ENCODE results near the gene IFFO2.

Gene IFFO2

DNA sequence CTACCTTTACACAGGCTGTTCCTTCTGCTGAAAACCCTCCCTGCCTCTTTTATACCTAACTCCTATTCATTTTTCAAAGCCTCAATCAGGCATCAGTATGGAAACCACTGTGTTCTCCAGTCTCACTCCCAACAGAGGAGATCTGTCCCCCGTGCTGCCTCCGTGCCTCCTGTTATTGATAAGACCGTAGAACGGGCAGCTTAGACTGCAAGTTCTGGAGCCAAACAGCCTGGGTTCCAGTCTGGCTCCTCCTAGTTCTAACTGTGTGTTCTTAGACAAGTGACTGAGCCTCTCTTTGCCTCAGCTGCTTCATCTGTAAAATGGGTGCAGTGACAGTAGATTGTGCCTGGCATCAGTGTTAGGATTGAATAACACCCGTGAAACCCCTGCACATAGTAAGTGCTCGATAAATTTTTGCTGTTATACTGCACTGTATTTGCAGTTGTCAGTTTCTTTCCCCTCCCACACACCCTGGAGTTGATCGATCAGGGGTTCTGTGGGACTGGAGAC lies 17.0 kb upstream of the IFFO2 start:
- no peak for TF ChIP-seq TOX (CRISPR knock-in tag; IDR thresholded peaks at IDR 0.05; ENCODE audit: borderline replicate concordance)
- ATAC-seq = no peak

- ATAC-seq = no peak
- TF ChIP-seq ISL1 (CRISPR knock-in tag; IDR thresholded peaks at IDR 0.05) = no peak
- no peak for TF ChIP-seq ZNF8 (CRISPR knock-in tag; IDR thresholded peaks at IDR 0.05)
- no peak for TF ChIP-seq SNAI2 (CRISPR knock-in tag; IDR thresholded peaks at IDR 0.05)
- TF ChIP-seq, protein P1, sequence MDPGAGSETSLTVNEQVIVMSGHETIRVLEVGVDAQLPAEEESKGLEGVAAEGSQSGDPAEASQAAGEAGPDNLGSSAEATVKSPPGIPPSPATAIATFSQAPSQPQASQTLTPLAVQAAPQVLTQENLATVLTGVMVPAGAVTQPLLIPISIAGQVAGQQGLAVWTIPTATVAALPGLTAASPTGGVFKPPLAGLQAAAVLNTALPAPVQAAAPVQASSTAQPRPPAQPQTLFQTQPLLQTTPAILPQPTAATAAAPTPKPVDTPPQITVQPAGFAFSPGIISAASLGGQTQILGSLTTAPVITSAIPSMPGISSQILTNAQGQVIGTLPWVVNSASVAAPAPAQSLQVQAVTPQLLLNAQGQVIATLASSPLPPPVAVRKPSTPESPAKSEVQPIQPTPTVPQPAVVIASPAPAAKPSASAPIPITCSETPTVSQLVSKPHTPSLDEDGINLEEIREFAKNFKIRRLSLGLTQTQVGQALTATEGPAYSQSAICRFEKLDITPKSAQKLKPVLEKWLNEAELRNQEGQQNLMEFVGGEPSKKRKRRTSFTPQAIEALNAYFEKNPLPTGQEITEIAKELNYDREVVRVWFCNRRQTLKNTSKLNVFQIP (CRISPR knock-in tag; IDR thresholded peaks at IDR 0.05; ENCODE audit: borderline replicate concordance, low read depth) = no peak
- no peak for TF ChIP-seq ZNF565 (CRISPR knock-in tag; conservative IDR thresholded peaks at IDR 0.05; ENCODE audit: low read depth)
- TF ChIP-seq RARB (CRISPR knock-in tag; IDR thresholded peaks at IDR 0.05) = no peak
- no peak for TF ChIP-seq ZFP30 (CRISPR knock-in tag; IDR thresholded peaks at IDR 0.05)
- no peak for TF ChIP-seq TOX (CRISPR knock-in tag; IDR thresholded peaks at IDR 0.05; ENCODE audit: borderline replicate concordance)
- TF ChIP-seq ESRRG (CRISPR knock-in tag; IDR thresholded peaks at IDR 0.05) = no peak
- TF ChIP-seq CREB5 (CRISPR knock-in tag; IDR thresholded peaks at IDR 0.05; ENCODE audit: low read depth) = no peak
- TF ChIP-seq GLIS3 (CRISPR knock-in tag; IDR thresholded peaks at IDR 0.05) = no peak
- TF ChIP-seq TCF4 (CRISPR knock-in tag; IDR thresholded peaks at IDR 0.05; ENCODE audit: borderline replicate concordance) = no peak
- no peak for TF ChIP-seq ZC3H10 (CRISPR knock-in tag; IDR thresholded peaks at IDR 0.05)
- no peak for TF ChIP-seq BACH2 (CRISPR knock-in tag; IDR thresholded peaks at IDR 0.05; ENCODE audit: borderline replicate concordance)
- no peak for TF ChIP-seq ZFP3 (CRISPR knock-in tag; IDR thresholded peaks at IDR 0.05)
- TF ChIP-seq ARNTL (CRISPR knock-in tag; IDR thresholded peaks at IDR 0.05; ENCODE audit: borderline replicate concordance, low read depth) = no peak
- no peak for TF ChIP-seq PPARA (CRISPR knock-in tag; IDR thresholded peaks at IDR 0.05; ENCODE audit: borderline replicate concordance)
Measured at GRCh38 chr1:18972991-18973390, 16.5 kb upstream of the IFFO2 start.

DNA sequence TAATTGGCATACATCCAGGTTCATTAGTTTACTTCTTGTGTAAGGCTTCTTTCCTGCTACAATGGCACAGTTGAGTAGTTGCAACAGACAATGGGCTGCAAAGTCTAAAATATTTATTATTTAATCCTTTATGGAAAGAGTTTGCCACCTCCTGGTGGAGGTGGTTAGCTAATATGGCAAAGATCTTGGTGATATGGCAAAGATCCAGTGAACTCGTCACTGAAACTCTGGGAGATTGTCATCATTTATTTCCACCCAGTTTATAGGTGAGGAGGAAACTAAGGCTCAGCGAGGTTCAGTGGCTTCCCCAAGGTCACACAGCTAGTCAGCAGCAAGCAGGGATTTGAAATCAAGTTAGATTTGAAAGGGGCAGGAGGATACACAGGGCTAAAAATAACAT lies 16.1 kb upstream of the IFFO2 start:
- no peak; the same call in 1 of the 3 replicates for ATAC-seq
- no peak for TF ChIP-seq PPARA (CRISPR knock-in tag; IDR thresholded peaks at IDR 0.05; ENCODE audit: borderline replicate concordance)
- no peak for TF ChIP-seq GLIS3 (CRISPR knock-in tag; IDR thresholded peaks at IDR 0.05)
- TF ChIP-seq ZNF70 (CRISPR knock-in tag; IDR thresholded peaks at IDR 0.05) = no peak
- TF ChIP-seq RARB (CRISPR knock-in tag; IDR thresholded peaks at IDR 0.05) = no peak
- no peak for TF ChIP-seq OSR1 (CRISPR knock-in tag; IDR thresholded peaks at IDR 0.05)
- no peak for TF ChIP-seq ESRRG (CRISPR knock-in tag; IDR thresholded peaks at IDR 0.05)
- no peak for TF ChIP-seq PATZ1 (CRISPR knock-in tag; IDR thresholded peaks at IDR 0.05; ENCODE audit: borderline replicate concordance)
- no peak for TF ChIP-seq TOX (CRISPR knock-in tag; IDR thresholded peaks at IDR 0.05; ENCODE audit: borderline replicate concordance)
- TF ChIP-seq, protein P2, sequence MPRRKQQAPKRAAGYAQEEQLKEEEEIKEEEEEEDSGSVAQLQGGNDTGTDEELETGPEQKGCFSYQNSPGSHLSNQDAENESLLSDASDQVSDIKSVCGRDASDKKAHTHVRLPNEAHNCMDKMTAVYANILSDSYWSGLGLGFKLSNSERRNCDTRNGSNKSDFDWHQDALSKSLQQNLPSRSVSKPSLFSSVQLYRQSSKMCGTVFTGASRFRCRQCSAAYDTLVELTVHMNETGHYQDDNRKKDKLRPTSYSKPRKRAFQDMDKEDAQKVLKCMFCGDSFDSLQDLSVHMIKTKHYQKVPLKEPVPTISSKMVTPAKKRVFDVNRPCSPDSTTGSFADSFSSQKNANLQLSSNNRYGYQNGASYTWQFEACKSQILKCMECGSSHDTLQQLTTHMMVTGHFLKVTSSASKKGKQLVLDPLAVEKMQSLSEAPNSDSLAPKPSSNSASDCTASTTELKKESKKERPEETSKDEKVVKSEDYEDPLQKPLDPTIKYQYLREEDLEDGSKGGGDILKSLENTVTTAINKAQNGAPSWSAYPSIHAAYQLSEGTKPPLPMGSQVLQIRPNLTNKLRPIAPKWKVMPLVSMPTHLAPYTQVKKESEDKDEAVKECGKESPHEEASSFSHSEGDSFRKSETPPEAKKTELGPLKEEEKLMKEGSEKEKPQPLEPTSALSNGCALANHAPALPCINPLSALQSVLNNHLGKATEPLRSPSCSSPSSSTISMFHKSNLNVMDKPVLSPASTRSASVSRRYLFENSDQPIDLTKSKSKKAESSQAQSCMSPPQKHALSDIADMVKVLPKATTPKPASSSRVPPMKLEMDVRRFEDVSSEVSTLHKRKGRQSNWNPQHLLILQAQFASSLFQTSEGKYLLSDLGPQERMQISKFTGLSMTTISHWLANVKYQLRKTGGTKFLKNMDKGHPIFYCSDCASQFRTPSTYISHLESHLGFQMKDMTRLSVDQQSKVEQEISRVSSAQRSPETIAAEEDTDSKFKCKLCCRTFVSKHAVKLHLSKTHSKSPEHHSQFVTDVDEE (CRISPR knock-in tag; IDR thresholded peaks at IDR 0.05) = no peak
- no peak for TF ChIP-seq CREB5 (CRISPR knock-in tag; IDR thresholded peaks at IDR 0.05; ENCODE audit: low read depth)
- TF ChIP-seq, protein P1 (CRISPR knock-in tag; IDR thresholded peaks at IDR 0.05; ENCODE audit: borderline replicate concordance, low read depth) = no peak
- no peak for TF ChIP-seq SNAI2 (CRISPR knock-in tag; IDR thresholded peaks at IDR 0.05)
- TF ChIP-seq ZFP3 (CRISPR knock-in tag; IDR thresholded peaks at IDR 0.05) = no peak
